SU-DHL-6 (cell line): Measurements from ENCODE around the gene RAB11FIP3.

Source experiments
- CTCF ChIP-seq: fragments of 200-600 bp; sonication (generic); IDR thresholded peaks from one replicate; pipeline ENCODE4 v1.5.1; 2017; ENCODE audit warnings: antibody characterized with exemption, mild to moderate bottlenecking, low read length, moderate library complexity; ENCODE audit not compliant: insufficient read depth, poor library complexity, severe bottlenecking
- EZH2phosphoT487 ChIP-seq: fragments of 200-600 bp; sonication (generic), shearing (Covaris generic); conservative IDR thresholded peaks from 2 replicates; pipeline ENCODE4 v1.6.1; 2018; ENCODE audit warnings: mild to moderate bottlenecking, antibody characterized with exemption, low read length, moderate library complexity, mixed read lengths

- TF ChIP-seq CTCF: no peak
- no peak for TF ChIP-seq EZH2phosphoT487
Measured at GRCh38 chr16:521381-522210, 96.1 kb downstream of the RAB11FIP3 start.
